WTC11 (cell line): ENCODE measurements around the gene CISD3. TPM values are rescaled to one million over a fixed set of nuclear protein-coding genes. Genes with fewer than 3 reads are reported as not detected.

ENCODE experiments used
- ATF2 ChIP-seq: sonication (generic); formaldehyde crosslinking; IDR thresholded peaks from 2 replicates; pipeline ENCODE4 v1.8.1; 2022; ENCODE audit warnings: low read depth, missing genetic modification reagents, borderline replicate concordance
- CREB1 ChIP-seq: sonication (generic); formaldehyde crosslinking; IDR thresholded peaks from 2 replicates; pipeline ENCODE4 v1.8.0; 2023; ENCODE audit warnings: mild to moderate bottlenecking, missing genetic modification reagents
- ETV6 ChIP-seq: sonication (generic); formaldehyde crosslinking; IDR thresholded peaks from 2 replicates; pipeline ENCODE4 v1.8.1; 2022; ENCODE audit warnings: mild to moderate bottlenecking, missing genetic modification reagents
- FOXP4 ChIP-seq: sonication (generic); formaldehyde crosslinking; IDR thresholded peaks from 2 replicates; pipeline ENCODE4 v1.8.0; 2022; ENCODE audit warnings: mild to moderate bottlenecking, missing genetic modification reagents
- GABPB1 ChIP-seq: sonication (generic); formaldehyde crosslinking; IDR thresholded peaks from 2 replicates; pipeline ENCODE4 v1.8.1; 2023; ENCODE audit warnings: mild to moderate bottlenecking, missing genetic modification reagents
- GRHL2 ChIP-seq: fragments of 250-450 bp; sonication (Bioruptor Pico); IDR thresholded peaks from 2 replicates; pipeline ENCODE4 v1.8.0; 2022; ENCODE audit warnings: mild to moderate bottlenecking, moderate library complexity; ENCODE audit not compliant: insufficient replicate concordance, severe bottlenecking
- HMGXB4 ChIP-seq: sonication (generic); formaldehyde crosslinking; IDR thresholded peaks from 2 replicates; pipeline ENCODE4 v1.8.1; 2023; ENCODE audit warnings: mild to moderate bottlenecking, moderate library complexity, missing genetic modification reagents
- JAZF1 ChIP-seq: fragments of 250-450 bp; sonication (Bioruptor Pico); IDR thresholded peaks from 2 replicates; pipeline ENCODE4 v1.9.0; 2021; ENCODE audit warnings: moderate library complexity, mild to moderate bottlenecking, inconsistent platforms
- PRDM15 ChIP-seq: sonication (generic); formaldehyde crosslinking; IDR thresholded peaks from 2 replicates; pipeline ENCODE4 v1.8.0; 2022; ENCODE audit warnings: missing genetic modification reagents
- SMAD4 ChIP-seq: sonication (generic); formaldehyde crosslinking; IDR thresholded peaks from 2 replicates; pipeline ENCODE4 v1.8.0; 2022; ENCODE audit warnings: mild to moderate bottlenecking, missing genetic modification reagents
- TCF7 ChIP-seq: sonication (generic); formaldehyde crosslinking; IDR thresholded peaks from 2 replicates; pipeline ENCODE4 v1.8.0; 2022; ENCODE audit warnings: mild to moderate bottlenecking, low read depth, missing genetic modification reagents, moderate library complexity
- TEAD4 ChIP-seq: sonication (generic); formaldehyde crosslinking; IDR thresholded peaks from 2 replicates; pipeline ENCODE4 v1.8.0; 2022; ENCODE audit warnings: mild to moderate bottlenecking, missing genetic modification reagents
- USF2 ChIP-seq: sonication (generic); formaldehyde crosslinking; IDR thresholded peaks from 2 replicates; pipeline ENCODE4 v1.8.1; 2023; ENCODE audit warnings: mild to moderate bottlenecking, missing genetic modification reagents, moderate library complexity
- ZBTB21 ChIP-seq: sonication (generic); formaldehyde crosslinking; IDR thresholded peaks from 2 replicates; pipeline ENCODE4 v1.8.1; 2023; ENCODE audit warnings: mild to moderate bottlenecking, missing genetic modification reagents, borderline replicate concordance
- ZNF121 ChIP-seq: sonication (generic); formaldehyde crosslinking; IDR thresholded peaks from 2 replicates; pipeline ENCODE4 v1.8.0; 2023; ENCODE audit warnings: missing genetic modification reagents
- ZNF232 ChIP-seq: sonication (generic); formaldehyde crosslinking; IDR thresholded peaks from 2 replicates; pipeline ENCODE4 v1.8.0; 2022; ENCODE audit warnings: mild to moderate bottlenecking, missing genetic modification reagents
- ZNF281 ChIP-seq: sonication (generic); formaldehyde crosslinking; IDR thresholded peaks from 2 replicates; pipeline ENCODE4 v1.8.0; 2023; ENCODE audit warnings: mild to moderate bottlenecking, missing genetic modification reagents
- ZNF317 ChIP-seq: sonication (generic); formaldehyde crosslinking; IDR thresholded peaks from 2 replicates; pipeline ENCODE4 v1.8.1; 2023; ENCODE audit warnings: low read depth, mild to moderate bottlenecking, moderate library complexity, missing genetic modification reagents, borderline replicate concordance
- total RNA-seq: library from RNA; stranded (reverse); gene quantifications from 3 replicates; pipeline ENCODE4 v1.2.3, GENCODE V29; 2021

Gene CISD3
- total RNA-seq, 1 experiment from 2014 or later = 12.1 TPM

GRCh38 chr17:38751808-38752307, 21.7 kb downstream of the CISD3 start (continued):
- TF ChIP-seq SMAD4 (CRISPR knock-in tag) (no peak), PRDM15 (CRISPR knock-in tag) (no peak), FOXP4 (0 out of 2 replicates have a peak, but pooled peaks have one; percentile 17), ZNF281 (CRISPR knock-in tag) (0 out of 2 replicates have a peak, but pooled peaks have one; percentile 29), CREB1 (0 out of 2 replicates have a peak, but pooled peaks have one; percentile 19), GABPB1 (CRISPR knock-in tag) (peak; percentile 69), HMGXB4 (peak; percentile 97), ZNF121 (no peak), ETV6 (CRISPR knock-in tag) (peak; percentile 47; the same call in 1 of the 2 replicates), TCF7 (CRISPR knock-in tag) (no peak), ATF2 (no peak), ZNF317 (CRISPR knock-in tag) (no peak), JAZF1 (CRISPR knock-in tag) (no peak), ZNF232 (CRISPR knock-in tag) (peak; percentile 64; the same call in 1 of the 2 replicates), ZBTB21 (CRISPR knock-in tag) (peak; percentile 60; the same call in 1 of the 2 replicates), USF2 (0 out of 2 replicates have a peak, but pooled peaks have one; percentile 26), TEAD4 (CRISPR knock-in tag) (0 out of 2 replicates have a peak, but pooled peaks have one; percentile 13), GRHL2 (CRISPR knock-in tag) (no peak)
